Measurements from ENCODE around the gene TSPOAP1.
"Not testable (repeated sequence)": the region's sequence is repeated elsewhere in the genome, so short reads cannot be mapped to it uniquely, and the experiment has no call there.

The TSPOAP1 gene

GRCh38 chr17:58360296-58361063 is 31.9 kb upstream of the TSPOAP1 start:
- no peak for DNase-seq

GRCh38 chr17:58358408-58359172 is 30.0 kb upstream of the TSPOAP1 start:
- no peak for DNase-seq

GRCh38 chr17:58357312-58358297 is 29.0 kb upstream of the TSPOAP1 start:
- DNase-seq = no peak

GRCh38 chr17:58356231-58356630 is 27.6 kb upstream of the TSPOAP1 start:
- DNase-seq = no peak

GRCh38 chr17:58354541-58355216 is 26.1 kb upstream of the TSPOAP1 start:
- DNase-seq = no peak

GRCh38 chr17:58353389-58353825 is 24.8 kb upstream of the TSPOAP1 start:
- DNase-seq = no peak

GRCh38 chr17:58352596-58353388 is 24.2 kb upstream of the TSPOAP1 start:
- peak; percentile 3 for DNase-seq

GRCh38 chr17:58351831-58352595 is 23.4 kb upstream of the TSPOAP1 start, which contains the start of gene SUPT4H1:
Gene SUPT4H1 (minus strand): TSS chr17:58352201. CDS start chr17:58352135, 66 bp downstream.
- DNase-seq = peak; percentile 72

GRCh38 chr17:58351182-58351581 is 22.6 kb upstream of the TSPOAP1 start:
- no peak for DNase-seq

GRCh38 chr17:58348038-58348437 is 19.4 kb upstream of the TSPOAP1 start:
- DNase-seq = no peak

GRCh38 chr17:58345500-58345899 is 16.9 kb upstream of the TSPOAP1 start:
- DNase-seq = no peak

- no peak for DNase-seq
These were observed 16.2 kb upstream of the TSPOAP1 start for GRCh38 chr17:58344791-58345157.

- DNase-seq = no peak
These were observed 15.6 kb upstream of the TSPOAP1 start for GRCh38 chr17:58344047-58344790.

- no peak for DNase-seq
These were observed 14.5 kb upstream of the TSPOAP1 start for GRCh38 chr17:58343131-58343530.

GRCh38 chr17:58341861-58342475 is 13.4 kb upstream of the TSPOAP1 start:
- no peak for DNase-seq

- DNase-seq = not testable (repeated sequence)
These were observed 12.7 kb upstream of the TSPOAP1 start for GRCh38 chr17:58341136-58341860.

GRCh38 chr17:58340405-58340876 is 11.8 kb upstream of the TSPOAP1 start:
- no peak for DNase-seq

- no peak for DNase-seq
These were observed 11.3 kb upstream of the TSPOAP1 start for GRCh38 chr17:58339755-58340404.

Data from SHP77 treated with DMSO at 0.1 percent for 48 hours (cell line).